Amniotic epithelial cell (primary cell): Measurements from ENCODE around the gene ZNF273.

Source experiments
- DNase-seq: peaks from one replicate; pipeline ENCODE4 v3.0.0-alpha.2; 2010; ENCODE audit warnings: low read depth

Gene ZNF273

GRCh38 chr7:64876792-64877713, 26.0 kb upstream of the ZNF273 start:
- no peak for DNase-seq

DNA sequence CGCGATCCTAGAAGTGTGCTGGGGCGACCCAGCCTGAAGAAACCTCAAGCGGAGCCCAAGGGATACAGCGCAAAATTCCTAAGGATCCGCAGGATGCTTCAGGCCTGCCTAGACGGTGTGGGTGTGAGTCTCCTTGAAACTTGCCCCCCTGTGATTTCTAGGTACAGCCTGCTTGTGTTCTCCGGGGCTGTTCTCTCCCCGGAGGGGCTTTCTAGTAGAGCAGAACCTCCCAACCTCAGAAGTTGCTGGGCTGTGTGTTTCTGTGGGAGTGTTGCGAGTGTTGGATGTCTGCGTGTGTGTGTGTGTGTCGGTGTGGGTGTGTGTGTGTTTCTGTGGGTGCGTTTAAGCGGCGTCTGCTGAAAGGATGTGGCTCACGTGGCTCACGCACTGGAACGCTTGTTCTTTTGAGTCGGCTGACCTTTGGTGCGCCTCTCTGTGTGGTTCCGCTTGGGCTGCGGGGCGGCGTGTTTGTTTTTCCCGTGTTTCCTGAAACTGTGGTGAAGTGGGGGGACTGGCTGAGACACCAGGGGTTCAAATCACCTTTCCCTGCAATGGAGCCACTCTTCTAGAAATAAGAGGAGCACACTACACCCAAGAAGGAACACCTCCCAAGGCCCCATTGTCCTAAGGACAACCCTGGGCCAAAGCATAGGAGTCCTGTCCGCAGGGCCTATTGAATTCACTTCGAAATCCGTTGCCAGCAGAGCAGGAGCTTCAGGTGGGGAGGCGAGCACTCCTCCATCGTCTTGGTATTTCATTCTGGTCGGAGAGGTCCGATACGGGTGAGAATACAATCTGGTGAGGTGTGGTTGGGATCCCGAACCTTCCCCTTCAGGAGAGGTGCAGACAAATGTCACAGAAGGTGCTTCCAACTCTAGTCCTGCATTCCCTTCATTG, 25.1 kb upstream of the ZNF273 start:
- DNase-seq: no peak

DNA sequence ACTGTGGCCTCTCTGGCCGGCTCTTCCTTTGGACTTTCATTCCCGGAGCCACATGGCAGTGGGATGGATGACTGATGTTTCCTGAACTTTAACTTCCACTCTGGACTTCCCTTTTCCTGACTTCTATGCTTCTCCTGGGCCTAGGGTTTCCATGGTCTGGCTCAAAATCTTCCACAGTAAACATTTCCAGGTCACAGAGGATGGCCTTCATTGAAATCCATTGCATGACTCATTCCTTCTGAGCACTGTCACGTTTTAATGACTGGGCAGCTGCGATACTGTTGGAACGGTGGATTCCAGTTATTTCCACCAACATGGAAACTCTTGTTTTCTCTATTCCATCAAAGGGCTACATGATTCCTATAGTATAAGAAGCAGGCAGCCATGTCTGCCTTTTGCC, 24.4 kb upstream of the ZNF273 start:
- no peak for DNase-seq

DNA sequence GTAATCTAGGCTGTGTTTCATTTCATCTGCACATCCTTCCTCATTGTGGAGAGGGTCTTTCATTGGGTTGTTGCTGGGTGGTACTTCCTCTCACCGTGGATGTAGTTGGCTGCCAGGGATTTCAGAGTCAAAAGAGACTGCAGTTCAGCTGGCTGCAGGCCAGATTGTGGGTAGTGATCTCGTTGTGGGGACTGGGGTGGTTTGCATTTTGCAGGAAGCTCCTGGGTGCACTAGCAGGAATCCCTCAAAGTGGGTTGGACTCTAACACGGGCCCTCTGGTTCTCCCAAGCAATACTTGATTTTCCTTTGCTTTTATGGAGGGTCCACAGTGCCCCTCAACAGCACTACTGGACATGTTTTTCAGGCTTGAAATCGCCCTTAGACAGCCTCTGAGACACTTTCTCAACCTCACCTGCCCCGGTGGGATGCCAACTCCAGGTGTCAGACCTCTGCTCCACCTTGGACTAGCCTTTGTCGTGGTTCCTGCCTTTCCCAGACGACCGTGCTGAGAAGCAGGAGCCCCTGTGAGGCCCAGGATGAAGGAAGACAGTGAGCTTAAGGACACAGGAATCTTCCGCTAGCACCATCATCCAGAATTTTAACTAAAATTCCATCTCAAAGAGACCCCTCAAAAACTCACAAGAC, 23.9 kb upstream of the ZNF273 start:
- no peak for DNase-seq

DNA sequence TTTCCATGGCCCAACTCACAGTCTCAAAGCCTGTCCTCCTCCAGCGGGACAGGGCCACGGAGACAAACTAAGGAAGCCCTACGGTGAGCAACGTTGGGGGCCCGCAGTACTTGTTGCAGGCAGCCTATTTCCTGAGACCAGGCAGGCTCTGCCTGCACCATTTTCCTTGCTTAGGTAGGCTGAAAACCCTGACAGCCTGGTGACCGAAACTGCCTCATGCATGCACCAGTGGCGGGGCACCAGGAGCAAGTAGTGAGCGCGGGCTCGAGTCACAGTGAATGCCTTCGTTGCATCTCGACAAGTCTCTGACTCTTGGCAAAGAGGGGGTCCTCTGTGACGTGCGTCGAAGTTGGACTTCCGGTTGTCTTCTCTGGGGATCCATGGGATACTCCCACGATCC, 23.3 kb upstream of the ZNF273 start:
- no peak for DNase-seq

DNA sequence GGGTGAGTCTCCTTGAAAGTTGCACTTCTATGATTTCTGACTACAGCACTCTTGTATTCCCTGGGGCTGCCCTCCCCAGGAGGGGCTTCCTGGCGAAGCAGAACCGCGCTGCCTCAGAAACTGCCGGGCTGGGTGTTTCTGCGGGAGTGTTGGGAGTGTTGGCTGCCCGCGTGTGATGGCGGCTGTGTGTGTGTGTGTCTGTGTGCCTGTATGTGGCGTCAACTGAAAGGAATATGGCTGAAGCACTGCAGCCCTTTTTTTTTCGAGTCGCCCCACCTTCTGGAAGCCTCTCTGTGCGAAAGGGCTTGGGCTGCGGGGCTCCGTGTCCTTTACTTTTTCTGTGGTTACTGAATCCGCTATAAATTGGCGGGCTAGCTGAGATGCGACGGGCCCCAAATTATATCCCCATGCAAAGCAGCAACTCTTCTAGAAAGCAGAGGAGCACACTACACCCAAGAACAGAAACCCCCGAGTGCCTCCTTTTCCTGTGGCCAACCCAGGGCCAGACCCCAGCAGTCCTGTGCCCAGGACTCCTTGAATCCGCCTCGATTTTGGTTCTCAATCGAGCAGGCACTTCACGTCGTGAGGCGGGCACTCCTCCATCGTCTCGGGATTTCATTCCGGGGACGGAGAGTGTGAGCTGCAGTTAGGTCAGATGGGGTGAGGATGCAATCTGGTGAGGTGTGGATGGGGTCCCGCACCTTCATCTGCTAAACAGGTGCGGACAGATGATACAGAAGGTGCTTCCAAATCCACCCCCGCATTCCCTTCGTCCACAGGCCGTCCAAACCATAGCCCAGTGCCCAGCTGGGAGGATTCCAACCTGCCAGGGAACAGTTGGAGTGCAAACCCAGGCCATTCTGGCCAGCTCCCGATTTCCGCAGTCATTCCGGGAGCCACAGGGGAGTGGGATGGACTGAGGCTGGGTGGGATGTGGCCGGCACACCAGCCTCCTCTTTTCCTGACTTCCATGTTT, 22.5 kb upstream of the ZNF273 start:
- no peak for DNase-seq

DNA sequence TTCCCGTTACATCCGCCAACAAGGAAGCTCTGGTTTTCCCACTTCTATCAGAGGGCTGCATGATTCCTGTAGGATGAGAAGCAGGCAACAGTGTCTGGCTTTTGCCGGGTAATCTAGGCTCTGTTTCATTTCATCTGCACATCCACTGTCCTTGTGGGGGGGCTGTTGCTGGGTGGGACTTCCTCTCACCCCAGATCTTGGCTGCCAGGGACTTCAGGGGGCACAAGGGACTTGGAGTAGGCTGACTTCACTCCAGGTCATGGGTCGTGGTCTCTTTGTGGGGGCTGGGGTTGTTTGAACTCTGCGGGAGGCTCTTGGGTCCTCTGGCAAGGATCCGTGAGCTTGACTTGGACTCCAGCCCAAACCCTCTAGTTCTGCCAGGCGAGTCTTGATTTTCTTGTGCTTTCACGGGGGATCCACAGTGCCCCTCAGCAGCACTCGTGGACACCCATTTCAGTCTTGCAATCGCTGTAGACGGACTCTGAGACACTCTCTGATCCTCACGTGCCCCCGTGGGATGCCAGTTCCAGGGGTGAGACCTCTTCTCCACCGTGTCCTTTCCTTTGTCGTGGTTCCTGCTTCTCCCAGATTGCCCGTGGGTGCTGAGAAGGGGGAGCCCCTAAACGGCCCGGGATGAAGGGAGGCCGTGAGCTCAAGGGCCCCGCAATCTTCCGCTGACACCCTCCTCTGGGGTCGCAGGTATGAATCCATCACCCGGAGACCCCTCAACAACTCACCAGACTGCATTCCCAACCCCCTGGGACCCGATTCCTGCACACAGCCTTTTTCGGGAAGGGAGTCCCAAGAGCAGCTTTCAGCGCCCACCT, 21.4 kb upstream of the ZNF273 start:
- DNase-seq: no peak

DNA sequence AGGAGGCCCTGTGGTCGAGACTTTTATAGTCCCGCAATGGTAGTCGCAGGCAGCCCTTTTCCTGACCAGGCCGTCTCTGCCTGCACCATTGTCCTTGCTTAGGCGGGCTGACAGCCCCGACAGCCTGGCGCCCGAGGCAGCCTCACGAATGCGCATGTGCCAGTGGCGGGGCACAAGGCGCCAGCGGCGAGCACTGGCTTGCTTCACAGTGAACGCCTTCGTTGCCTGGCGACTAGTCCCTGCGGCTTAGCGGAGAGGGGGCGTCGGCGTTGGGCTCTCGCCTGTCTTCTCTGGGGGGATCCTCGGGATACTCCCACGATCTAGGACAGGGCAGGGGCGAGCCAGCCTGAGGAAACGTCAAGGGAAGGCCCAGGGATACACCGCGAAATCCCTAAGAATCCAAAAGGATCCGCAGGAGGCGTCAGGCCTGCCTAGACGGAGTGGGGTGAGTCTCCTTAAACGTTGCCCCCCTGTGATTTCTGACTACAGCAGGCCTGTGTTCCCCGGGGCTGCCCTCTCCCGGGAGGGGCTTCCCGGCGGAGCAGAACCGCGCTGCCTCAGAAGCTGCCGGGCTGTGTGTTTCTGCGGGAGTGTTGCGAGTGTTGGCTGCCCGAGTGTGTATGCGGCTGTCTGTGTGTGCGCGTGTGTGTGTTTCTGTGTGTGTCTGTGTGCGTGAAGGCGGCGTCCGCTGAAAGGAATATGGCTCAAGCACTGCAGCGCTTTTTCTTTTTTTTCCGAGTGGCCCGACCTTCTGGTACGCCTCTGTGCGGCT, 20.5 kb upstream of the ZNF273 start:
- no peak for DNase-seq

DNA sequence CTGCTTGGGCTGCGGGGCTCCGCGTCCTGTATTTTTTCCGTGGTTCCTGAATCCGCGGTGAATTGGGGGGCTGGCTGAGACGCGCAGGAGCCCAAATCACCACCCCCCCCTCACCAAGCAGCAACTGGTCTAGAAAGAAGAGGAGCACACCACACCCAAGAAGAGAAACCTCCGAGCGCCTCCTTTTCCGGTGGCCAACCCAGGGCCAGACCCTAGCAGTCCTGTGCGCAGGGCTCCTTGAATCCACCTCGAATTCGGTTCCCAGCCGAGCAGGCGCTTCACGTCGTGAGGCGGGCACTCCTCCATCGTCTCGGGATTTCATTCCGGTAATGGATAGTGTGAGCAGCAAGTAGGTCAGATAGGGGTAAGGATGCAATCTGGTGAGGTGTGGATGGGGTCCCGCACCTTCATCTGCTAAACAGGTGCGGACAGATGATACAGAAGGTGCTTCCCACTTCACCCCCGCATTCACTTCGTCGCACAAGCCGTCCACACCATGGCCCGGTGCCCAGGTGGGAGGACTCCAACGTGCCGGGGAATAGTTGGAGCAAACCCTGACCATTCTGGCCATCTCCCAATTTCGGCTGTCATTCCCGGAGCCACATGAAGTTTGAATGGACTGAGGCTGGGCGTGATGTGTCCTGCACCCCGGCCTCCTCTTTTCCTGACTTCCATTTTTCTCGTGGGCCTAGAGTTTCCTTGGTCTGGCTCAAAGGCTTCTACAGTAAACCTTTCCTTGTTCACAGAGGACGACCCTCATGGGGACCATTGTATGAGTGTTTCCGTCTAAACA, 19.8 kb upstream of the ZNF273 start:
- no peak for DNase-seq

DNA sequence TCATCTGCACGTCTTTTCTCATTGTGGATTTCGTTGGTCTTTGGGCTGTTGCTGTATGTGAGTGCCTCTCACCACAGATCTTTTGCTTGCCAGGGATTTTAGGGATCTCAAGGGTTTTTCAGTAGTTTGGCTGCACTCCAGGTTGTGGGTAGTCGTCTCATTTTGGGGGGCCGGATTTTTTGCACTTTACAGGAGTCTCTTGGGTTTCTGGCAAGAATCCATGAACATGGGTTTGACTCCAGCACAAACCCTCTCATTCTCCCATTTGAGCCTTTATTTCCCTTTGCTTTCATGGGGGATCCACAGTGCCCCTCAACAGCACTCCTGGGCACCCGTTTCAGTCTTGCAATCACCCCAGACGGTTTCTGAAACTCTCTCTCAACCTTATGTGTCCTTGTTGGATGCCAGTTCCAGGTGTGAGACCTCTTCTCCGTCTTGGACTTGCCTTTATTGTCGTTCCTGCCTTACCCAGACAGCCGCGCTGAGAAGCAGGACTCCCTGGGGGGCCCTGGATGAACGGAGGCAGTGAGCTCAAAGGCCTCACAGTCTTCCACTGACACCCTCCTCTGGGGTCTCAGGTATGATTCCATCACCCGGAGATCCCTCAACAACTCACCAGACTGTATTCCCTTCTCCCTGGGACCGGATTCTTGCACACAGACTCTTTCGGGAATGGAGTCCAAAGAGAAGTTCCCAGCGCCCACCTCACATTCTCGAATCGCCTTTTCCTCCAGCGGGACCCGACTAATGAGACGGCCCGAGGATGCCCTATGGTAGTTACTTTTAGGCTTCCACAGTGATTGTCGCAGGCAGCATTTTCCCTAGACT, 18.8 kb upstream of the ZNF273 start:
- DNase-seq: no peak

DNA sequence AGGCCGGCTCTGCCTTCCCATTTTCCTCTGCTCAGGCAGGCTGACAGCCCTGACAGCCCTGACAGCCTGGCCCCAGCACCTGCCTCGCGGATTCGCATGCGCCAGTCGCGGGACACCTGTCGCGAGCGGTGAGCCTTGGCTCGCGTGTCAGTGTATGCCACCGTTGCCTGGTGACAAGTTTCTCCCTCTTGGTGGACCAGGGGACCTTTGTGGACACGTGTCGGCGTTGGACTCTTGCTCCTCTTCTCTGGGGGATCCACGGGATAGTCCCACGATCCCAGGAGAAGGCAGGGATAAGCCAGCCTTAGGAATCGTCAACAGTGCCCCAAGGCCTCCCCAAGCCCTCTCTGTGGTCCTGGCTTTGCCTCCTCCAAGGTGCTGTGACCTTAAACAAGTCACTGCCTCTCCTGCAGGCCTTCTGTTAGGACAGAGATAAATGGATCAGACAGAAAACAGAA, 18.1 kb upstream of the ZNF273 start:
- DNase-seq: no peak

- no peak for DNase-seq
Observed at GRCh38 chr7:64885520-64886240, 17.4 kb upstream of the ZNF273 start.

- DNase-seq: no peak
Observed at GRCh38 chr7:64886956-64887545, 16.0 kb upstream of the ZNF273 start.

- no peak for DNase-seq
Observed at GRCh38 chr7:64887756-64888508, 15.1 kb upstream of the ZNF273 start.

- no peak for DNase-seq
Observed at GRCh38 chr7:64888561-64888900, 14.5 kb upstream of the ZNF273 start.
